Stimulated activated CD8-positive, alpha-beta memory T cell treated with anti-CD3 and anti-CD28 coated beads, Interleukin-4, amount 100 ng/mL, for 24 hours (primary cell): ENCODE measurements around the gene MAPK1IP1L.
"Not testable (repeated sequence)": the region's sequence is repeated elsewhere in the genome, so short reads cannot be mapped to it uniquely, and the experiment has no call there.

Experiments used
- DNase-seq: peaks from one replicate; pipeline ENCODE4 v3.0.0-alpha.2; 2020; ENCODE audit warnings: low read depth

Gene MAPK1IP1L

GRCh38 chr14:55051423-55052268, at the start of gene MAPK1IP1L:
Gene MAPK1IP1L (plus strand): TSS chr14:55051647. CDS start chr14:55061684, 10,037 bp downstream.
- DNase-seq: peak; percentile 82

GRCh38 chr14:55005071-55005470, 46.4 kb upstream of the MAPK1IP1L start:
- no peak for DNase-seq

GRCh38 chr14:55015006-55015405, 36.4 kb upstream of the MAPK1IP1L start:
- DNase-seq: no peak

GRCh38 chr14:55019968-55020554, 31.4 kb upstream of the MAPK1IP1L start:
- DNase-seq: no peak

GRCh38 chr14:55024365-55024764, 27.1 kb upstream of the MAPK1IP1L start:
- DNase-seq: not testable (repeated sequence)

GRCh38 chr14:55025948-55026347, 25.5 kb upstream of the MAPK1IP1L start:
- DNase-seq: no peak

- no peak for DNase-seq
Measured at GRCh38 chr14:55026441-55026792, 25.0 kb upstream of the MAPK1IP1L start.

- peak; percentile 97 for DNase-seq
Measured at GRCh38 chr14:55026793-55027561, 24.5 kb upstream of the MAPK1IP1L start, which contains the start of the genes SOCS4 and WDHD1. Gene SOCS4 (plus strand): TSS chr14:55027236. CDS start chr14:55043042, 15,806 bp downstream. Gene WDHD1 (minus strand): TSS chr14:55027099. CDS start chr14:55026787, 312 bp downstream.

- no peak for DNase-seq
Measured at GRCh38 chr14:55028066-55028465, 23.4 kb upstream of the MAPK1IP1L start.

- DNase-seq: no peak
Measured at GRCh38 chr14:55028476-55028875, 23.0 kb upstream of the MAPK1IP1L start.

- no peak for DNase-seq
Measured at GRCh38 chr14:55031190-55031589, 20.3 kb upstream of the MAPK1IP1L start.

GRCh38 chr14:55037995-55038394, 13.5 kb upstream of the MAPK1IP1L start:
- not testable (repeated sequence) for DNase-seq

GRCh38 chr14:55038708-55039107, 12.7 kb upstream of the MAPK1IP1L start:
- DNase-seq: no peak

GRCh38 chr14:55043528-55043927, 7.9 kb upstream of the MAPK1IP1L start:
- DNase-seq: no peak

GRCh38 chr14:55045087-55045486, 6.4 kb upstream of the MAPK1IP1L start:
- no peak for DNase-seq

GRCh38 chr14:55047301-55048053, 4.0 kb upstream of the MAPK1IP1L start:
- DNase-seq: no peak

GRCh38 chr14:55048900-55049436, 2.5 kb upstream of the MAPK1IP1L start:
- no peak for DNase-seq

GRCh38 chr14:55051165-55051422, 353 bp upstream of the MAPK1IP1L start:
- no peak for DNase-seq

- no peak for DNase-seq
Measured at GRCh38 chr14:55052269-55052930, 953 bp downstream of the MAPK1IP1L start.

GRCh38 chr14:55053018-55053417, 1.6 kb downstream of the MAPK1IP1L start:
- no peak for DNase-seq

- no peak for DNase-seq
Measured at GRCh38 chr14:55053500-55053899, 2.1 kb downstream of the MAPK1IP1L start.
